Right forelimb (tissue), 1 donor: ENCODE results near the gene ETV5.

Experiments
- DNase-seq: peaks from one replicate; pipeline ENCODE4 v3.0.0-alpha.2; 2018

Gene ETV5

DNA sequence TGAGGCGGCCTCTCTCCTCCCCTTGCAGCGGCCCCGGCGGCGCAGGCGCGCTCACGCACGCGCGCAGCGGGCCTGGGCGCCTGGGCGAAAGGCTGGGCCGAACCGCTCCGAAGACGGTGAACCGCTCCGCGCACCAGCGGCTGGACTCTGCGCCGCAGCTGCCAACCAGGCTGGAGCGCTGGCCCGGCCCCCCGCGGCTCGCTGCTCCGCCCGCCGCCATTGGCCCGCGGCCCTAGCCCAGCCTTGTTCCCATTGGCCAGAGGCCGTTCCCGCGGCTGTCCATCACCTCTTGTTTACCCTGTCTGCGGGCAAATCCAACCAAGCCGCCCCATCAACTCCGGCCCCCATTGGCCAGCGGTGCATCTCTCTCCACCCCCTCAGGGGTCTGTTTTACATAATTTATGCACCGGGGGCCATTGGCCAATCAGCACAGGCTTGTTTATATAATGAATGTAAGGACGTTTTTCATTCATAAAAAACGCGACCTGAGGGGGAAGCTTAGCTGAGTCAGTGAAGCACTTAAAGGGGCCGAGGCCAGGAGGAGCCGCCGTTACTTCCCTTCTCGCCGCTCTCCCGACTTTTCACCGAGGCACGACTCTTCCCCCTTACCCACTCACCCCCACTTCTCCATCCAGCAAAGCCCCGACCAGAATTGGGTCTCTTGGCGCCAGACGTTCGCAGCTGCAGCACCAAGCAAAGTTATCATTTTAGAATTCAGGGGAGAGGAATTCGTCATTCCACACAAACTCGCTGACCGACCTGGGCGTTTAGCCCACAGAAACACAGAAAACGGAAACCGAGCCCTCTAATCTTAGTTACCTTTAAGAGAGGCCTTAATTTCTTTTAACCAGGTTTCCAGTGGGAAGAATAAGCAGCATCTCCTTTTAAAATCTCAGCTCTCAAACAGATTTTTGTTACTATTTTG, at the start of gene ETV5:
Gene ETV5 (minus strand): TSS at position 149 of the 925 bp plus-strand sequence. CDS start 3,221 bp downstream, outside the sequence.
- DNase-seq = peak; percentile 99

- DNase-seq = no peak
Measured at GRCh38 chr3:186154641-186155040, 45.8 kb upstream of the ETV5 start.

GRCh38 chr3:186152889-186153292, 44.0 kb upstream of the ETV5 start:
- no peak for DNase-seq

DNA sequence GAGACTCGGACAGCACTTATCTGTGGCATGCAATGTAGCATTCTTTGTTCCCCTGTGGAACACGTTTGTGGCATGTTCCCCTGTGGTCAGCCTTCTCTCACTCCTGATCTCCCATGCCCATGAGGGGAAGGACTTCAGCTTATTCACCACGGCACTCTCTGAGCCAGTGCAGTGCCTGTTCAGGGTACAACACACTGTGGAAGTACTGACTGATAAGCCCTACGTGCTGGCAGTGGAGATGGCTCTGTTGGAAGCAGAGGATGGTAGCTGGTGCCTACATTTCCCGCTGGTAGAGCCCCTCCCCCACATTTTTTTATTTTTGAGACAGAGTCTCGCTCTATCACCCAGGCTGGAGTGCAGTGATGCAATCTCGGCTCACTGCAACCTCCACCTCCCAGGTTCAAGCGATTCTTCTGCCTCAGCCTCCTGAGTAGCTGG, 43.5 kb upstream of the ETV5 start:
- no peak for DNase-seq

- no peak for DNase-seq
Measured at GRCh38 chr3:186151077-186151971, 42.4 kb upstream of the ETV5 start.

GRCh38 chr3:186150041-186150830, 41.3 kb upstream of the ETV5 start:
- no peak for DNase-seq

- DNase-seq = no peak
Measured at GRCh38 chr3:186149319-186149960, 40.6 kb upstream of the ETV5 start.

DNA sequence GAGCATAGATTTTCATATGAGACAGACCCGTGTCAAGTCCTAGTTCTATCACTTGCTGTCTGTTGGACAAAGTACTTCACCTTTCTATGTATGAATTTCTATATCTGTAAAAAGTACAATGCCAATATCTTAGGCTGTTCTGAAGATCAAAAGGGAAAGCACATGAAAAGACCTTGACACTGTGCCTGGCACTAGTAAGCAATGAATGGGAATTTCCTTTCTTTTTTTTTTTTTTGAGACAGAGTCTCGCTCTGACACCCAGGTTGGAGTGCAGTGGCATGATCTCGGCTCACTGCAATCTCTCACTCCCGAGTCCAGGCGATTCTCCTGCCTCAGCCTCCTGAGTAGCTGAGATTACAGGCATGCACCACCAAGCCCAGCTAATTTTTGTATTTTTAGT, 35.4 kb upstream of the ETV5 start:
- DNase-seq = no peak

GRCh38 chr3:186143250-186143649, 34.4 kb upstream of the ETV5 start:
- DNase-seq = no peak

- DNase-seq = no peak
Measured at GRCh38 chr3:186142393-186142932, 33.6 kb upstream of the ETV5 start.

GRCh38 chr3:186141790-186142189, 32.9 kb upstream of the ETV5 start:
- no peak for DNase-seq

GRCh38 chr3:186138272-186138981, 29.5 kb upstream of the ETV5 start:
- no peak for DNase-seq

GRCh38 chr3:186137051-186137685, 28.3 kb upstream of the ETV5 start:
- no peak for DNase-seq

DNA sequence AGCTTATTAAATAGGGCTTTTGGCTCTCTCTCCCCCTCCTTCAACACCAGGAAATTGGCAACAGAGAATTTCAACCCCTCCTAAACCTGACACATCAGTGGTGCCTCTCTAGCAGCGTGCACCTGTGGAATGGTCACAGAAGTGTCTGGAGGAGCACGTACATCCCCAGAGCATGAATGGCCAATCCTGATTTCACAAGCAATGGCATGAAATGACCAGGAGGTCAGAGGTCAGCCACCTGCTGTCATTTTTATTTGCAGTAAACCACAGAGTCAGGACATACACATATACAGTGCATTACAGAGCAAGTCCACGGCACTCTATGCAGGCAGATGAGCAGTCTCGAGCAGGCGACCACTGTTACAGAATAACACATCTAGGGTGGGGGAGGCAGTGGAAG, 25.1 kb upstream of the ETV5 start:
- no peak for DNase-seq

DNA sequence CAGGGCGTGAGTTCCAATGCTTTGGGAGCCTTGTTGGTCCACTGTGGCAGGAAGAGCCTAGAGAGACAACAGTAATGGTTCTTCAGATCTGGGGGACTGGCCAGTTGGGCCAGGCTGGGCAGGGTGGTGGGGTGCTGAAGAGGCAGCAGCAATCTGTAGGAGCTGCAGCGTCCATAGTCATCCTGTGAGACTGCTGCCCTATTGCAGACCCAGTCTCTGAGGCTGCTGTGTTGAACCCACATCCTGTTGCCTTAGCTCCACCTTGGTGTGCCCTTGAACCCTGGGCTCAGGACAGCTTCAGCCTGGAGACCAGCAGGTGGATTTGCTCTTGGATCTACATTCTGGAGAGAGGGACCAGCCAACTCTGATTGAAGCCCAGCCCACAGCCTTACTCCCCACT, 23.6 kb upstream of the ETV5 start:
- no peak for DNase-seq

DNA sequence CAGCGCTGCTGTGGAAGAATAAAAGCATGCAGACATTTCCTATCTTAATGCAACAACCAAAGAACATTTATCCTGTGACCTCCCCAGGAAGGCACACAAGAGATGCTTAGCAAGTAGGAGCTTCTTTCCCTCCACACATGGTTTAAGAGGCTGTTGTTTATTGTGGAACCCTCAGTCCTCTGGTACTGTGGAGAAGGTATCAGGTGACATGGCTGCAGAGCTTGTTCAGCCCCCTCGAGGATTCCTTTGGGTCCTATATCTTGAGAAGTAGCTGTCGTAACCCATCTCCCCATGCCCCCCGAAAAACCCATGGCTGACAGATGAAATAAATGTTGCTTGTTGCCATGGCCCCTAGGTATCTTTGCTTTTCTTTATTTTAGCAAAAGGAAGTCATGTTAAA, 20.3 kb upstream of the ETV5 start:
- no peak for DNase-seq

- DNase-seq = no peak
Measured at GRCh38 chr3:186128158-186128557, 19.3 kb upstream of the ETV5 start.

GRCh38 chr3:186127463-186127862, 18.6 kb upstream of the ETV5 start:
- DNase-seq = no peak

DNA sequence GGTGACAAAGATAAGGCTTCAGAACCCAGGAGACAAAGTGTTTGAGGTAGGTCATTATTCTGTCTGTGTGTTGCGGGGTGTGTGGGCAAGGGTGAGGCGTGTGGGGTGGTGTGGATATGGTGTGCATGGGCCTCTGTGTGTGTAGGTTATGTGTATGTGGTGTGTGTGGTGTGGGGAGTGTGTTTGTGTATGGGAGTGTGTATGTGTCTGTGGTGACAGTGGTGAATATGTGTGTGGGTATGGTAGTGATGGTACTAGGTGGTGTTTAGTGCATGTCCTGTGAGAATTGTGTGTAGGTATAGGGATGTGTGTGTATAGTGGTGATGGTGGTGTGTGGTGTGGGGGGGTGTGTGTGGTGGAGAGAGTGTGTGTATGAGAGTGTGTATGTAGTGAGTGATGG, 16.2 kb upstream of the ETV5 start:
- no peak for DNase-seq

DNA sequence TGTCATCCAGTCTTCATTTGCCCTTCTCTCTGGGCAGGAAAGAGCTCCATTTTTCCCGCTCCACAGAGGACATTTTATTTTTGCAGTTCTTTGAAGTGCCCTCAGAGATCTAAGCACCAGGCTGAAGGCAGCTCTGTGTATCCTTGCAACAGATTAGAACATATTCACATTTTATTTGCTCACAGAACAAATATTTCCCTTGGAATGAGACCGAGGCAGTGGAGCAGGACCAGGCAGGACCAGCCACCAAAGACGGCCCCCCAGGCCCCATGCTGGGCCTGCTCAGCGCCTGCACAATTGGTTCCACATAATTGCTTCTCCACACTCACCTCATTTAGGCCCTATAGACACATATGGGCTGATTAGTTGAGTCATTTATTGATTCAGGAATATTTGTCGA, 15.7 kb upstream of the ETV5 start:
- DNase-seq = no peak

DNA sequence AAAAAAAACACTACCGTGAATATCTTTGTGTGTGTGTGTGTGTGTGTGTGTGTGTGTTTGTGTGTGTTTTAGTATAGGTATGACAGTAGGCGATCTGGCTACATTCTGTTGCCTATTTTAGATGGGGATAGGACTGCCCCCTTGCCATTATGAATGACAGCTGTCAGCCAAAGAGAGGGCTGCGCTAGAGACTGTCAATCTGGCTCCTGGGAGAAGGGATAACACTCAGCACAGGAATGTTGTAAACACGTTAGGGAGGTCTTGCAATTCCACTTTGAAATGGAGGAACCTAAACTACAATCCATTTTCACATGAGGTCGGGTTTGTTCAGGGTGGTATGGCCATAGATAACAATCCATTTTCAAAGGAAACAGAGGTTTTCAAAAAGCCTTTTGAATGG, 14.1 kb upstream of the ETV5 start:
- DNase-seq = no peak
